HG03520 (cell line): Measurements from ENCODE around the gene CACNA1B.
"Not testable (repeated sequence)": the region's sequence is repeated elsewhere in the genome, so short reads cannot be mapped to it uniquely, and the experiment has no call there.

Experiments used
- ATAC-seq: cut with Tn5 transposase; IDR thresholded peaks from one replicate; pipeline ENCODE4 v1.9.1; 2021; ENCODE audit warnings: mild to moderate bottlenecking, moderate library complexity; ENCODE audit not compliant: unreplicated experiment

Gene CACNA1B

GRCh38 chr9:137865581-137866145 lies 11.9 kb upstream of the CACNA1B start:
- ATAC-seq: no peak

- ATAC-seq: no peak
These were observed 11.1 kb upstream of the CACNA1B start for GRCh38 chr9:137866226-137867141.

GRCh38 chr9:137870432-137870831 lies 7.2 kb upstream of the CACNA1B start:
- no peak for ATAC-seq

GRCh38 chr9:137872296-137872695 lies 5.3 kb upstream of the CACNA1B start:
- ATAC-seq: no peak

GRCh38 chr9:137873408-137873807 lies 4.2 kb upstream of the CACNA1B start:
- no peak for ATAC-seq

GRCh38 chr9:137873858-137874362 lies 3.7 kb upstream of the CACNA1B start:
- no peak for ATAC-seq

- no peak for ATAC-seq
These were observed 2.2 kb upstream of the CACNA1B start for GRCh38 chr9:137875354-137875753.

GRCh38 chr9:137875846-137876245 lies 1.7 kb upstream of the CACNA1B start:
- no peak for ATAC-seq

GRCh38 chr9:137876269-137876668 lies 1.3 kb upstream of the CACNA1B start:
- no peak for ATAC-seq

GRCh38 chr9:137876781-137877386 lies 698 bp upstream of the CACNA1B start:
- ATAC-seq: no peak

- ATAC-seq: no peak
These were observed 762 bp downstream of the CACNA1B start for GRCh38 chr9:137878146-137878941.

- no peak for ATAC-seq
These were observed 1.5 kb downstream of the CACNA1B start for GRCh38 chr9:137879052-137879451.

GRCh38 chr9:137879566-137880150 lies 2.1 kb downstream of the CACNA1B start:
- no peak for ATAC-seq

- ATAC-seq: no peak
These were observed 2.8 kb downstream of the CACNA1B start for GRCh38 chr9:137880160-137880975.

GRCh38 chr9:137880976-137881530 lies 3.5 kb downstream of the CACNA1B start:
- ATAC-seq: no peak

- ATAC-seq: no peak
These were observed 4.3 kb downstream of the CACNA1B start for GRCh38 chr9:137881591-137882505.

- ATAC-seq: no peak
These were observed 4.9 kb downstream of the CACNA1B start for GRCh38 chr9:137882506-137882821.

- ATAC-seq: not testable (repeated sequence)
These were observed 6.4 kb downstream of the CACNA1B start for GRCh38 chr9:137883977-137884376.
